HL-60/S4 treated with phorbol 12-myristate 13-acetate at 8.2 ng/mL for 4 days and 3 days (cell line): ENCODE data around the gene RBP3.

Experiments
- in situ Hi-C: fragments of 300-500 bp; cut with MboI; formaldehyde crosslinking; loops from 2 replicates; pipeline ENCODE4 v1.15.0; 2022; ENCODE audit warnings: low sequenced_read_pairs

The RBP3 gene

GRCh38 chr10:47388879-47389278 is 40.7 kb downstream of the RBP3 start:
- in situ Hi-C loops: no loop called here

- in situ Hi-C loops: no loop called here
Observed at GRCh38 chr10:47389619-47390018, 41.5 kb downstream of the RBP3 start.

- in situ Hi-C loops: no loop called here
Observed at GRCh38 chr10:47396311-47396717, 48.2 kb downstream of the RBP3 start.

GRCh38 chr10:47397256-47397655 is 49.1 kb downstream of the RBP3 start:
- in situ Hi-C loops: no loop called here

GRCh38 chr10:47400251-47400650 is 52.1 kb downstream of the RBP3 start:
- in situ Hi-C loops: no loop called here

- in situ Hi-C loops: no loop called here
Observed at GRCh38 chr10:47400786-47401185, 52.6 kb downstream of the RBP3 start.

- in situ Hi-C loops: no loop called here
Observed at GRCh38 chr10:47401210-47401609, 53.0 kb downstream of the RBP3 start.

- in situ Hi-C loops: no loop called here
Observed at GRCh38 chr10:47401874-47402640, 53.9 kb downstream of the RBP3 start.

GRCh38 chr10:47402641-47403301 is 54.6 kb downstream of the RBP3 start:
- in situ Hi-C loops: no loop called here

GRCh38 chr10:47403446-47404318 is 55.5 kb downstream of the RBP3 start:
- in situ Hi-C loops: no loop called here

GRCh38 chr10:47404446-47404845 is 56.3 kb downstream of the RBP3 start:
- in situ Hi-C loops: no loop called here

GRCh38 chr10:47404937-47405336 is 56.8 kb downstream of the RBP3 start:
- in situ Hi-C loops: no loop called here

GRCh38 chr10:47405857-47406547 is 57.8 kb downstream of the RBP3 start:
- in situ Hi-C loops: no loop called here

GRCh38 chr10:47406548-47406869 is 58.3 kb downstream of the RBP3 start:
- in situ Hi-C loops: no loop called here

GRCh38 chr10:47406870-47407691 is 58.9 kb downstream of the RBP3 start:
- in situ Hi-C loops: no loop called here
